HG03469 (cell line): ENCODE results near the gene IL32.
"Not testable (repeated sequence)": the region's sequence is repeated elsewhere in the genome, so short reads cannot be mapped to it uniquely, and the experiment has no call there.

ENCODE experiments used
- ATAC-seq: cut with Tn5 transposase; IDR thresholded peaks from one replicate; pipeline ENCODE4 v1.9.1; 2021; ENCODE audit warnings: mild to moderate bottlenecking, moderate library complexity, moderate number of reproducible peaks; ENCODE audit not compliant: unreplicated experiment

IL32 gene

DNA sequence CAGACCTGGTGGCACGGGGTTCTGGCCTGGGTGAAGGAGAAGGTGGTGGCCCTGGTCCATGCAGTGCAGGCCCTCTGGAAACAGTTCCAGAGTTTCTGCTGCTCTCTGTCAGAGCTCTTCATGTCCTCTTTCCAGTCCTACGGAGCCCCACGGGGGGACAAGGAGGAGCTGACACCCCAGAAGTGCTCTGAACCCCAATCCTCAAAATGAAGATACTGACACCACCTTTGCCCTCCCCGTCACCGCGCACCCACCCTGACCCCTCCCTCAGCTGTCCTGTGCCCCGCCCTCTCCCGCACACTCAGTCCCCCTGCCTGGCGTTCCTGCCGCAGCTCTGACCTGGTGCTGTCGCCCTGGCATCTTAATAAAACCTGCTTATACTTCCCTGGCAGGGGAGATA, 3.7 kb downstream of the IL32 start:
- not testable (repeated sequence) for ATAC-seq

DNA sequence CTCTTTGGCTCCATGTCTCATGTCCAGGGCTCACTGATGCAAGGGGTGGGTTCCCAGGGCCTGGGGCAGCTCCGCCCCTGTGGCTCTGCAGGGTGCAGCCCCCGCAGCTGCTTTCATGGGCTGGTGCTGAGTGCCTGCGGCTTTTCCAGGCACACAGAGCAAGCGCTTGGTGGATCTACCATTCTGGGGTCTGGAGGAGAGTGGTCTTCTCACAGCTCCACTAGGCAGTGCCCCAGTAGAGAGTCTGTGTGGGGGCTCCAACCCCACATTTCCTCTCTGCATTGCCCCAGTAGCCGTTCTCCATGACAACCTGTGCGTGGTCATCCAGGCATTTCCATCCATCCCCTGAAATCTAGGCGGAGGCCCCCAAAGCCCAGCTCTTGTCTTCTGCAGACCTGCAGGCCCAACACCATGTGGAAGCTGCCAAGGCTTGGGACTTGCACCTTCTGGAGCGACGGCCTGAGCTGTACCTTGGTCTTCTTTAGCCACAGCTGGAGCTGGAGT, 5.2 kb downstream of the IL32 start:
- no peak for ATAC-seq

- ATAC-seq = no peak
Measured at GRCh38 chr16:3071655-3072054, 6.2 kb downstream of the IL32 start.

- not testable (repeated sequence) for ATAC-seq
Measured at GRCh38 chr16:3072148-3072547, 6.7 kb downstream of the IL32 start.

- ATAC-seq = not testable (repeated sequence)
Measured at GRCh38 chr16:3072576-3073263, 7.3 kb downstream of the IL32 start.

DNA sequence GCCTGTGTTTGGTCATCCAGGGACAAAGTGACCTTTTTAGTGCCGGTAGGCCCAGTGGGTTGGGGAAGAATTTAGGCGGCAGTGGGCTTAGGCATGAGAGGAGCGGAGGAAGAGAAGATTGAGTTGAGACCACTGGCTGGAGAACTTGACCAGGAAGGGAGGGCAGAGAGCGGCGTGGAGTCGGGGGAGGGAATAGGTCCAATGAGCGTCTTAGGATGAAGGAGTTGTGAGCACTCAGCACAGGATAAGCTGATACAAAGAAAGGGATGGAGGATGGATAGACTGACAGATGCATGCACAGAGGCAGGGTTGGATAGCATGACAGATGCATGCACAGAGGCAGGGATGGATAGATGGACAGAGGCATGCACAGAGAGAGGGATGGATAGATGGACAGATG, 8.0 kb downstream of the IL32 start:
- no peak for ATAC-seq

- no peak for ATAC-seq
Measured at GRCh38 chr16:3074860-3075522, 9.6 kb downstream of the IL32 start.

GRCh38 chr16:3075523-3075915, 10.1 kb downstream of the IL32 start:
- ATAC-seq = no peak

DNA sequence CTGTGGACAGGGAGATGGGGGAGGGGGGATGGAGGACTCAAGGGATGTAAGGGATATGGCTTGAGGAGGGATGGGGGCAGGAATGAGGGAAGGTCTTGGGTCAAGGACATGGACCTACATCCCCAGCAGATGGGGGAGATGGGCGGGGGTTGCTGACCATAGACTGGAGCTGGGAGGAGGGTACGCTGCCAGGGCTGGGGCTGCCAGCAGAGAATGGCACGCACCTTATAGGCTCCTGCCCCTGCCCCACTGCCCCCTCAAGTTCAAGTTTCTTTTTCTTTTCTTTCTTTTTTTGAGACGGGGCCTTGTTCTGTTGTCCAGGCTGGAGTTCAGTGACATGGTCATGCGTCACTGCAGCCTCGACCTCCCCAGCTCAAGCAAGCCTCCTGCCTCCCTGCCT, 10.5 kb downstream of the IL32 start:
- not testable (repeated sequence) for ATAC-seq

DNA sequence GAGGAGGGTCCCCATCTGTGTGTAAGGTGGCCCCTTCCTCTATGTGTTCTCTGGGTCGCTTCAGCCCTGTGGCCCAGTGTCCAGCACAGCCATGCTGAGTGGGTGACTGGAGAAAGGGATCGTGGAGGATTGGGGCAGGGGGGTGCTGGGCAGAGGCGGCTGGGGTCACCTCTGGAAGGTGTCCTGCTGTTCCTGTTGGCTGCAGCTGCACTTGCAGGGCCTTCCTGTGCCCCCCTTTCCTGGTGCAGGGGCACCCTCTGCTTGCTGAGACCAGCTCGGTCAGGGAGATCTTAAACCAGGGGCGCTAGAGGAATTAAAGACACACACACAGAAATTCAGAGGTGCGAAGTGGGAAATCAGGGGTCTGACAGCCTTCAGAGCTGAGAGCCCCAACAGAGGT, 11.1 kb downstream of the IL32 start:
- ATAC-seq = no peak

- no peak for ATAC-seq
Measured at GRCh38 chr16:3080024-3080423, 14.6 kb downstream of the IL32 start.

DNA sequence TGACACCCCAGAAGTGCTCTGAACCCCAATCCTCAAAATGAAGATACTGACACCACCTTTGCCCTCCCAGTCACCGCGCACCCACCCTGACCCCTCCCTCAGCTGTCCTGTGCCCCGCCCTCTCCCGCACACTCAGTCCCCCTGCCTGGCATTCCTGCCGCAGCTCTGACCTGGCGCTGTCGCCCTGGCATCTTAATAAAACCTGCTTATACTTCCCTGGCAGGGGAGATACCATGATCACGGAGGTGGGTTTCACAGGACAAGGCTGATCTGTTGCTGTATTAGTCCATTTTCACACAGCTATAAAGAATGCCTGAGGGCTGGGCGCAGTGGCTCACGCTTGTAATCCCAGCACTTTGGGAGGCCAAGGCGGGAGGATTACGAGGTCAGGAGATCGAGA, 16.5 kb downstream of the IL32 start:
- not testable (repeated sequence) for ATAC-seq

DNA sequence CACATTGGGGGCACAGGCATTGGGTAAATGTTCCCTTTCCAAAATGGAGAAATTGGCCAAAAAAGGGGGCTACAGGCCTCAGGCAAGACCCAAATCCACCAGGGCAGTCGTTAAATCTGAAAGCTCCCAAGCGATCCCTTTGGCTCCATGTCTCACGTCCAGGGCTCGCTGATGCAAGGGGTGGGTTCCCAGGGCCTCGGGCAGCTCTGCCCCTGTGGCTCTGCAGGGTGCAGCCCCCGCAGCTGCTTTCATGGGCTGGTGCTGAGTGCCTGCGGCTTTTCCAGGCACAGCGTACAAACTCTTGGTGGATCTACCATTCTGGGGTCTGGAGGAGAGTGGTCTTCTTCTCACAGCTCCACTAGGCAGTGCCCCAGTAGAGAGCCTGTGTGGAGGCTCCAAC, 18.0 kb downstream of the IL32 start:
- not testable (repeated sequence) for ATAC-seq

DNA sequence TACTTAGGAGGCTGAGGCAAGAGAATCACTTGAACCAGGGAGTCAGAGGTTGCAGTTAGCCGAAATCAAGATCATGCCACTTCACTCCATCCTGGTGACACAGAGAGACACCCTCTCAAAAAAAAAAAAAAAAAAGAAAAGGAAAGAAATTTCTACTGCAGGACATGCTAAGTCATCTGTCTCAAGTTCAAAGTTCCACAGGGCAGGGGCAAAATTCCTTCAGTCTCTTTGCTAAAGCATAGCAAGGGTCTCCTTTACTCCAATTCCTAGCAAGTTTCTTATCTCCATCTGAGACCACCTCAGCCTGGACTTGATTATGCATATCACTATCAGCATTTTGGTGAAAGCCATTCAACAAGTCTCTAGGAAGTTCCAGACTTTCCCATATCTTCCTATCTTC, 19.1 kb downstream of the IL32 start:
- no peak for ATAC-seq

- ATAC-seq = no peak
Measured at GRCh38 chr16:3084969-3085670, 19.7 kb downstream of the IL32 start.

DNA sequence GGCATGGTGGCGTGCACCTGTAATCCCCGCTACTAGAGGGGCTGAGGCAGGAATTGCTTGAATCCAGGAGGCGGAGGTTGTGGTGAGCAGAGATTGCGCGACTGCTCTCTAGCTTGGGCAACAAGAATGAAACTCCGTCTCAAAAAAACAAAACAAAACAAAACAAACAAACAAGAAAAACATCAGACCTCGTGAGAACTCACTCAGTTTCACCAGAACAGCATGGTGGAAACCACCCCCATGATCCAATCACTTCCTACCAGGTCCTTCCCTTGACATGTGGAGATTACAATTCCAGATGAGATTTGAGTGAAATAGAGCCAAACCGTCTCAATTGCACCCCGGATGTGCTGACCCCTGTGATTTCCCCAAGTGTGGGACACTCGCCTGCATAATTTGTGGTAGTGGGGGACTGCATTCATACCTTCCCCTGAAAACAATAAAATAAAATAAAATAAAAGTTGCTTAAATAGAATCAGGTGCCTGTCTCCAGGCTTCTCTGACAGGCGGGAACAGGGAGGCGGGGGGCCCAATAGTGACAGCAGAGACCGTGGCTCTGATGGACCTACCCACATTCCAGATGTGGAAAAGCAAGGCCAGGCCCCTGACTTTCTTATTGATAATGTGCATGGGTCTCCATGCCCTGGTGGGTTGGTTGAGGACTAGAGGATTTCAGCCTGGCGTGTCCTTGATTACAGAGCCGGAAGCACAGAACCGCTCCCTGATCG, 20.6 kb downstream of the IL32 start:
- ATAC-seq = no peak

GRCh38 chr16:3086596-3087242, 21.3 kb downstream of the IL32 start:
- ATAC-seq = no peak

GRCh38 chr16:3087243-3088235, 22.1 kb downstream of the IL32 start:
- ATAC-seq = no peak

DNA sequence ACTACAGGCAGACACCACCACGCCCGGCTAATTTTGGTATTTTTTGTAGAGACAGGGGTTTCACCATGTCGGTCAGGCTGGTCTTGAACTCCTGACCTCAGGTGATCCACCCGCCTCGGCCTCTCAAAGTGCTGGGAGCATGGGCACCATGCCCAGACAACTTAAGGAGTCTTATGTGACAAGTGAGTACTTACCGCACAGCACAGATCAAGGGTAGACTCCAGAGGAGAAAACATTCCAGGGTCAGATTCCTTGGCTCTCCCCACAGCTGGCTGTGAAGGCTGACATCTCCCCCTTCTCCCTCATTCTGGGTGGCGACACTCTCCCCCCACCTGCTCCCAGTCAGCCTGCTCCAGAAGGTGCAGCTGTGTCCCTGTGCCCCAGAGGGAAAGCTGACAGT, 23.0 kb downstream of the IL32 start:
- no peak for ATAC-seq
